Glomerular endothelial cell (primary cell): ENCODE data around the gene GFOD1. TPM values are rescaled to one million over a fixed set of nuclear protein-coding genes. Genes with fewer than 3 reads are reported as not detected.

Source experiments
- DNase-seq: peaks from one replicate; pipeline ENCODE4 v3.0.0-alpha.2; 2011; ENCODE audit warnings: low read depth, low spot score; ENCODE audit errors: extremely low read depth
- total RNA-seq: library from RNA; depleted of rRNA; stranded (reverse); fragments of >200 nt; gene quantifications from 2 replicates; pipeline ENCODE4 v1.2.3, GENCODE V29; 2015

GFOD1 gene
- total RNA-seq, 1 donor from 2014 or later, result 34.3 TPM

- DNase-seq, result no peak
These were observed 700 bp downstream of the GFOD1 start for GRCh38 chr6:13486679-13487121.

- no peak for DNase-seq
These were observed 1.4 kb downstream of the GFOD1 start for GRCh38 chr6:13485923-13486562.

- no peak for DNase-seq
These were observed 2.1 kb downstream of the GFOD1 start for GRCh38 chr6:13485303-13485702.

- no peak for DNase-seq
These were observed 2.6 kb downstream of the GFOD1 start for GRCh38 chr6:13484827-13485226.

- DNase-seq, result no peak
These were observed 3.2 kb downstream of the GFOD1 start for GRCh38 chr6:13484138-13484708.

GRCh38 chr6:13480631-13481501 is 6.5 kb downstream of the GFOD1 start:
- DNase-seq, result no peak

GRCh38 chr6:13479971-13480434 is 7.4 kb downstream of the GFOD1 start:
- no peak for DNase-seq

- DNase-seq, result no peak
These were observed 8.1 kb downstream of the GFOD1 start for GRCh38 chr6:13479206-13479800.

- DNase-seq, result no peak
These were observed 8.9 kb downstream of the GFOD1 start for GRCh38 chr6:13478525-13478966.

GRCh38 chr6:13474787-13475186 is 12.6 kb downstream of the GFOD1 start:
- DNase-seq, result no peak

GRCh38 chr6:13474360-13474759 is 13.0 kb downstream of the GFOD1 start:
- DNase-seq, result no peak

GRCh38 chr6:13473768-13474165 is 13.6 kb downstream of the GFOD1 start:
- DNase-seq, result no peak

GRCh38 chr6:13472976-13473767 is 14.2 kb downstream of the GFOD1 start:
- DNase-seq, result no peak

- DNase-seq, result no peak
These were observed 15.3 kb downstream of the GFOD1 start for GRCh38 chr6:13472099-13472498.

- DNase-seq, result no peak
These were observed 16.2 kb downstream of the GFOD1 start for GRCh38 chr6:13471184-13471583.

- DNase-seq, result no peak
These were observed 16.9 kb downstream of the GFOD1 start for GRCh38 chr6:13470238-13471140.

GRCh38 chr6:13469693-13470092 is 17.7 kb downstream of the GFOD1 start:
- DNase-seq, result no peak

GRCh38 chr6:13468839-13469238 is 18.6 kb downstream of the GFOD1 start:
- DNase-seq, result no peak

GRCh38 chr6:13467216-13467600 is 20.2 kb downstream of the GFOD1 start:
- DNase-seq, result no peak
